Lung (tissue), 12 donors: ENCODE results near the gene CABP7. TPM values are rescaled to one million over a fixed set of nuclear protein-coding genes. Genes with fewer than 3 reads are reported as not detected.

ENCODE experiments used
- ATAC-seq: fragments of 200-7000 bp; cut with Tn5 transposase; one replicate; pipeline ENCODE4 v1.9.1; 2020; ENCODE audit warnings: moderate number of reproducible peaks; ENCODE audit not compliant: insufficient read depth, low FRiP score
- DNase-seq, 3 donors: peaks; one replicate each; pipeline ENCODE4 v3.0.0-alpha.2; 2013 to 2017
- H3K27ac ChIP-seq, 2 donors: one replicate each; pipeline ENCODE4 v1.5.1; 2013; ENCODE audit warnings: mild to moderate bottlenecking in 2 of 2, moderate library complexity in 2 of 2, control low read depth in 1 of 2, inconsistent platforms in 1 of 2, low read depth in 1 of 2, low read length in 1 of 2
- H3K27me3 ChIP-seq, 3 donors: one replicate each; pipeline ENCODE4 v1.5.1; 2013; ENCODE audit warnings: low read length in 2 of 3; ENCODE audit not compliant: control insufficient read depth in 3 of 3, insufficient read depth in 3 of 3
- H3K36me3 ChIP-seq, 4 donors: one replicate each; pipeline ENCODE4 v1.5.1; 2013; ENCODE audit warnings: low read length in 4 of 4, mild to moderate bottlenecking in 1 of 4, moderate library complexity in 1 of 4; ENCODE audit not compliant: control insufficient read depth in 4 of 4, insufficient read depth in 4 of 4
- H3K4me1 ChIP-seq, 5 donors: one replicate each; pipeline ENCODE4 v1.5.1; 2013; ENCODE audit warnings: low read length in 5 of 5, mild to moderate bottlenecking in 2 of 5, moderate library complexity in 1 of 5; ENCODE audit not compliant: control insufficient read depth in 5 of 5, insufficient read depth in 5 of 5
- H3K4me3 ChIP-seq: one replicate; pipeline ENCODE4 v1.5.1; 2013; ENCODE audit warnings: mild to moderate bottlenecking, control low read depth, moderate library complexity
- H3K9ac ChIP-seq, 2 donors: one replicate each; pipeline ENCODE4 v1.5.1; 2013; ENCODE audit warnings: low read length in 2 of 2, control low read depth in 1 of 2; ENCODE audit not compliant: insufficient read depth in 1 of 2
- H3K9me3 ChIP-seq, 4 donors: one replicate each; pipeline ENCODE4 v1.5.1; 2013; ENCODE audit warnings: low read length in 3 of 4, mild to moderate bottlenecking in 1 of 4, moderate library complexity in 1 of 4; ENCODE audit not compliant: control insufficient read depth in 4 of 4, insufficient read depth in 3 of 4
- CTCF ChIP-seq: IDR thresholded peaks from 2 replicates; pipeline ENCODE4 v1.5.1; 2012; ENCODE audit warnings: mild to moderate bottlenecking; ENCODE audit errors: control extremely low read depth, extremely low read depth
- WGBS, 2 donors: extraction: QIAGEN DNeasy Blood & Tissue Kit; methylation state at CpG; one replicate each; pipeline ENCODE4 v1.1.7; 2013; 5-methylcytosine and 5-hydroxymethylcytosine counted together
- polyA plus RNA-seq, 2 donors: library from polyadenylated mRNA; stranded (reverse); fragments of 200-250 nt; gene quantifications; one replicate each; pipeline ENCODE4 v1.2.1, GENCODE V29; 2013
- total RNA-seq, 2 donors: library from RNA; depleted of rRNA in 1 of 2; stranded (reverse); fragments of >200 nt in 1 of 2; gene quantifications; one replicate each; pipeline ENCODE4 v1.2.1, GENCODE V29; 2014 to 2021
- donor health status: control.
- donor health status: control.
- donor health status: Bipolar disorder and iron deficiency.
- donor health status: healthy.
- donor health status: DM: yes; HTN: yes; CAD: no.

The CABP7 gene
- total and polyA plus RNA-seq, 4 donors: 0.05 to 0.12 (median 0.06) TPM; not detected in 1

GRCh38 chr22:29722151-29722550 is 2.3 kb downstream of the CABP7 start:
- H3K9ac ChIP-seq: no peak overlapping the region
- H3K27me3 ChIP-seq: peaks cover 0 to 42% (median 9%) of the 10 kb centered on the region in 3 donors
- H3K4me1 ChIP-seq: peaks cover 0 to 4% (median 0%) of the 10 kb centered on the region in 5 donors
- H3K4me3 ChIP-seq: no peak overlapping the region
- TF ChIP-seq CTCF: no peak
- no peak for DNase-seq
- 65 to 72% methylated on average over 7 of the region's 7 CpGs for WGBS, 2 donors
- H3K36me3 ChIP-seq: no peaks in the 10 kb centered on the region
- H3K27ac ChIP-seq: no peak overlapping the region
- ATAC-seq: no peak
- H3K9me3 ChIP-seq: peaks cover 0 to 2% (median 0%) of the 10 kb centered on the region in 4 donors

- ATAC-seq (no peak), DNase-seq (no peak)
- Histone ChIP-seq H3K9me3 (peaks cover 0 to 2% (median 0%) of the 10 kb centered on the region in 4 donors), H3K4me3 (no peak overlapping the region), H3K36me3 (no peaks in the 10 kb centered on the region), H3K4me1 (peaks cover 0 to 4% (median 0%) of the 10 kb centered on the region in 5 donors), H3K27ac (no peak overlapping the region), H3K9ac (no peak overlapping the region), H3K27me3 (peaks cover 0 to 42% (median 9%) of the 10 kb centered on the region in 3 donors)
- 74 to 87% methylated on average over 16 of the region's 16 CpGs for WGBS, 2 donors
- no peak for TF ChIP-seq CTCF
Observed at GRCh38 chr22:29722587-29722986, 2.8 kb downstream of the CABP7 start.

GRCh38 chr22:29723766-29724165 is 4.0 kb downstream of the CABP7 start:
- peaks cover 0 to 37% (median 9%) of the 10 kb centered on the region in 3 donors for H3K27me3 ChIP-seq
- TF ChIP-seq CTCF: no peak
- H3K27ac ChIP-seq: no peak overlapping the region
- H3K9ac ChIP-seq: no peak overlapping the region
- no peaks in the 10 kb centered on the region for H3K9me3 ChIP-seq
- 85 to 93% methylated on average over 10 of the region's 10 CpGs for WGBS, 2 donors
- DNase-seq (no peak), ATAC-seq (no peak)
- H3K36me3 ChIP-seq: no peaks in the 10 kb centered on the region
- no peak overlapping the region for H3K4me3 ChIP-seq
- H3K4me1 ChIP-seq: peaks cover 0 to 4% (median 0%) of the 10 kb centered on the region in 5 donors

DNA sequence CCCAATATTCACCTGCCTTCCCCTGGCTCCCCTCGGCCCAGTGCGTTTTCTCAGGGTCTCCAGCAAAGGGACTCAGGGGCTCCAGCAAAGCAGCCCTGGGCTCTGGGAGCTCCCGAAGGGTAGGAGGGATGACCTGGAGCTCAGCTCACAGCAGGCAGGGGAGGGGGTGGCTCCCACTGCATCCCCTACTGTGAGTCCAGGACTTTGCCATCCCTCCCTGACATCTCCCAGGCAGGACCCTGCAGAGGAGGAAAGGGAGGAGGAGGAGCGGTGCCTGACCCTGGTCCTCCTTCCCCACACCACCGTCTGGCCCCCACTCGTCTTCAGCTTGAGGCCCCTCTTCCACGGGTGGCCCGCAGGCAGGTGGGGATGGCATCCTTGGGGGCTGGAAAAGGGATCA is 5.0 kb downstream of the CABP7 start:
- no peak overlapping the region for H3K4me3 ChIP-seq
- H3K27me3 ChIP-seq: peaks cover 0 to 28% (median 0%) of the 10 kb centered on the region in 3 donors
- H3K9ac ChIP-seq: no peak overlapping the region
- no peak for DNase-seq
- TF ChIP-seq CTCF: no peak
- H3K9me3 ChIP-seq: no peaks in the 10 kb centered on the region
- ATAC-seq: no peak
- no peak overlapping the region for H3K27ac ChIP-seq
- whole genome bisulfite sequencing, 2 donors: 64 to 75% methylated on average over 8 of the region's 8 CpGs
- peaks cover 0 to 2% (median 0%) of the 10 kb centered on the region in 4 donors for H3K36me3 ChIP-seq
- H3K4me1 ChIP-seq: peaks cover 0 to 4% (median 0%) of the 10 kb centered on the region in 5 donors
